Hepatocyte (in vitro differentiated cells): ENCODE measurements around the gene OPRM1.

Source experiments
- CTCF ChIP-seq: fragments of 200-600 bp; sonication (generic); IDR thresholded peaks from 2 replicates; pipeline ENCODE4 v1.5.1; 2016; ENCODE audit warnings: antibody characterized with exemption, mild to moderate bottlenecking; ENCODE audit not compliant: poor library complexity
- EZH2 ChIP-seq: fragments of 200-600 bp; sonication (generic); IDR thresholded peaks from 2 replicates; pipeline ENCODE4 v1.6.1; 2016; ENCODE audit warnings: antibody characterized with exemption, mild to moderate bottlenecking, borderline replicate concordance

GRCh38 chr6:154057098-154057497 lies 18.1 kb downstream of the OPRM1 start:
- TF ChIP-seq CTCF (no peak), EZH2 (no peak)
